GM18861 (cell line): ENCODE measurements around the gene TMEM256.
A peak's percentile ranks its signal among the peaks of the same experiment; 100 is the strongest.

Source experiments
- ATAC-seq: cut with Tn5 transposase; IDR thresholded peaks from one replicate; pipeline ENCODE4 v1.9.1; 2021; ENCODE audit not compliant: unreplicated experiment

Gene TMEM256

DNA sequence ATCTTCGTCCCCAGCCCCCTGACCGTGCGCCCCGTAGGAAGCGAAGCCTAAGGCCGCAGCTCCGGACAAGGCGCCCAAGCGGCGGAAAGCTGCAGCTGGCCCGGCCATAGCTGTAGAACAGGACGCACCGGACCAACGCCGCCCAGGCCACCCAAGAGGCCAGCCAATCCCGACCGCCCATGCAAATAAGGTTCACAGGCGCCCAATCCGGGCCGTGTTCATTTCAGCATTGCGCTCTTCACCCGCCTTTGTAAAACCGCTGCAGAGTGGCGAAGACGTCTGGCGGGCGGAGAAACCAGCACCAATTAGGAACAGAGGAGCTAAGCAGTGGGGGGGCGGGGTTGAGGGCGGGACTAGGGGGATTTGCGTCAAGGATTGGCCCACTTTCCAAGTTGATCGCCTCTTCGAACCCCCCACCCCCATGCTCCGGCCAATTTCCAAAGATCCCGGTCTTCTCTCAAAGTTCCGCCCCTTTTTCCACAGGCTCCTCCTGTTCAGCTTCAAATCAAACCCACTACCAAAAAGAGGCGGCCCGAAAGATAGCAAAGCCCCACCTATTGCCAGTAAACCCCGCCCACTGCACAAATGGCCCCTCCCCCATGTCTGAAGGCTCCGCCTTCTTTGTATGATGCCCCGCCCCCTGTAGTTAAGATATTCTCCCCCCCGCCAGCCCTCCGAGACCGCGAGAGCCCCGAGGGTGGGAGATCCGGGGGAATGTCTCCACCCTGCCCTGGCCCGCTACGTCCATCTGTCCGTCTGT, at the start of gene TMEM256:
TMEM256 (minus strand) TSS at position 121 of the 760 bp plus-strand sequence; CDS start at position 108, 13 bp downstream.
- ATAC-seq = peak; percentile 83

DNA sequence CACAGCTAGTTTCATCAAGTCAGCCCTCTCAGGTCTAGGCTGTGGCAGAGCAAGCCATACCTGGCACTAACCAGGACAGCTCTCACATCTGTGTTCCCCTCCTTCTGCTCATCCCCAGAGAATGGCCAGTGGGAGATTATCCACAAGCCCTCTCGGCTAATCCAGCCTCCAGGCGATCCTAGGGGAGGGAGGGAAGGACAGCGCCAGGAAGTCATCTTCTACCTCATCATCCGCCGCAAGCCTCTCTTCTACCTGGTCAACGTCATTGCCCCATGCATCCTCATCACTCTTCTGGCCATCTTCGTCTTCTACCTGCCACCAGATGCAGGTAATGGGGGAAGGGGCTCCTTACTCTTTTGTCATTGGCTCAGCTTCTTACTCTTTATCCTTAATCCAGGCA, 44.6 kb upstream of the TMEM256 start:
- no peak for ATAC-seq

DNA sequence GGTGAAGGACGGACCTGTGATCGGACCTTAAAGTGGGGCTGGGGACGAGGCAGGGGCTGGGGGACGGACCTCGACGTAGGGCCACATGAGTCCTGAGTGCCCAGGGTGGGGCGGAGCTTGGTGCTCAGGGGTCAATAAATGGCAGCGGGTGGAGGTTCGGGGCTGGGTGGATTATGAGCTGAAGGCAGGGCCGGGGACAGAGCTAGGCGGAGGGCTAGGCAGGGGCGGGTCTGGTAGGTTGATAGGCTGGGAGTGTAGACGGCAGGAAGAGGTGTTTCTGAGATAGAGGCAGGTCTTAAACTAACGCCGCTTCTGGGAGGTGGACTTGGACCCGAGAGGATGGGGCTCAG, 41.7 kb upstream of the TMEM256 start:
- ATAC-seq = peak; percentile 20

DNA sequence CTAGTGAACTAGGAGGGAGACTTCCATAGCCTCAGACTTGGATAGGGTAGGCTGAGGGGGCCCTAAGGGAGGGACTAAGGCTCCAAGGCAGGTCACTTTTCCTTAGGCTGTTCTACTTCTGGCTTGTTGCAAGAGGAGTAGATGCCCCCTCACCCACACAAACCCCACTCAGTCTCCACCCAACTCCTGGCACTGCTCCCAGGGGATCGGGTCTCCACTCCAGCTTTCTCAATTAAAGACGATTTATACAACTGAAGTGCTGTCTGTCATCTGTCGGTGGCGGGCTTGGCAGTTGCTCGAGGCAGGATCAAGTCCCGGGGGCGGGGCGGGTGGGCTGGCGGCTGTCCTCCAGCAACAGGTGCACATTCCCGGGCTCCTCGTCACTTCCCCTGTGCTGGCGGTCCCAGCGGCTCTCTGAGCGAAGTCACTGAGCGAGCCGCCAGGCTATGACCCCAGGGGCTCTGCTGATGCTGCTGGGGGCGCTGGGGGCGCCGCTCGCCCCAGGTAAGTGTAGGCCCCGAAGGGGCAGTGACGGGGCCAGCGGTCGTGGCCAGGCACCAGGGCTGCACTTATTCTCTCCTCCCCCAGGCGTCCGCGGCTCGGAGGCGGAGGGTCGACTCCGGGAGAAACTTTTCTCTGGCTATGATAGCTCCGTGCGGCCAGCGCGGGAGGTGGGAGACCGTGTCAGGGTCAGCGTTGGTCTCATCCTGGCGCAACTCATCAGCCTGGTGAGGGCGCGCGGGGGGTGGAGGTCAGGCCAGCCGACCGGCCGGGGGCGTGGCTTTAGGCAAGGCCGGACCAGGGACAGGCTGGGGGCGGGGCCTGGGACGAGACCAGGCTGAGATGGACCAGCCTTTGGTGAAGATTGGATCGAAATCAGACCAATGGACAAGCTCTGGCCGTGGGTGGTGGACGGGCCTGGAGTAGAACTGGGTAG, 41.1 kb upstream of the TMEM256 start, which contains the start of gene CHRNB1:
CHRNB1 (plus strand) TSS at position 380 of the 937 bp plus-strand sequence; CDS start at position 447, 67 bp downstream.
- ATAC-seq = peak; percentile 48

DNA sequence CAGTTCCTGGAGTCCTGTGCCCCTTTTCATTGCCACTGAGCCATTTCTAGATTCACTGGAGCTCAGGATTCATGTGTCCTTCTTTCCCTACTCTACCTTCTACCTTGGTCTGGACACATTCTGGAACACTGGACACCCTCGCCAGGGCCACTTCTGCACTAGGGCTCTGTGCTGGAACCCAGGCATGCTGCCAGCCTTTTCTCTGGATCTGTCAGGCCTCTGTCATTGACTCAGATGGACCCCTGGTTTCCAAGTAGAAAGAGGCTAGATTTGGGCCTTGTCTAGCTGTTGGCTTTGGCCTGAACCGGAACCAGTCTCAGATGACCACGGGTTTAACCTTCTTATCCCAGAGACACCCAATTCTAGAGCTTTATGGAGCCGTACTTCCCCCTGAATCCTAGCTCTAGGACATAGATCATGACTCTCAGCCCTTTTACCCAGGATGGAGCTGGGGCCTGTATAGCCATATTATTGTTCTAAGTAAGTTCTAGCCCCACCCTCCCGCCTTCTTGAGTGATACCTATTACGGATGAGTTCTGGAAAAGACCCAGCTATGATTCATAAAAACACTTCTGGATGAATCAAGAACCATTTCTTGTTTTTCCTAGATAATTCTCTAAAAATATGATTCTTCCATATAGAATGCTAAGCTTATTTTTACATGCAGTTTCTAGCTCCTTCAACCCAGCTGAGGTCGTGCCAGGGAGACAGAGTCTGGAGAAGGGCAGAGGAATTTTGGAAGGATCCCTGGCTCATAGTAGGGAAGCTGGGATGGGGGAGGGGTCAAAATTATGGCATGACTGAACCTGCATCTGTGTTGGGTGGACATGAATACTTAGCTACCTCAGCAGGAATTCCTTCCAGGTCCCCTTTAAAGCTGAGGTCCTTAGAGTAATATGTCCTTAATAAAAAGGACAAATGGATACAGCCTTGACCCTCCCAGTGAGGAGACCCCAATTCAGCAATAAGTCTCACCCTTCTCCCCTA, 39.9 kb upstream of the TMEM256 start:
- no peak for ATAC-seq

DNA sequence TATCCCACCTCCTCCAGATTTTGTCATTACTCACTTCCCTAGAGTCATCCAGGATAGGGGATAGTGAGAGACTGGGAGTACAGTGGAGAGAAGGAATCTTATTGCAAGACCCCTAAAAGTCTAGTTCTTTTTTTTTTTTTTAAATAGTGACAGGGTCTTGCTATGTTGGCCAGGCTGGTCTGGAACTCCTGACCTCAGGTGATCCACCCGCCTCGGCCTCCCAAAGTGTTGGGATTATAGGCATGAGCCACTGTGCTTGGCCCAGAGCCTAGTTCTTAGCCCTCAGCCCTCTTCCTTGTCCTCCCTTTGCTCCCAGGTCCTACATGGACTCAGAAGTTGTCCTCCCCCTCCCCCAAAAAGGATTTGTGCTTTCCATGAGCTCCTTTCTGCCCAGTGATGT, 38.2 kb upstream of the TMEM256 start:
- no peak for ATAC-seq

DNA sequence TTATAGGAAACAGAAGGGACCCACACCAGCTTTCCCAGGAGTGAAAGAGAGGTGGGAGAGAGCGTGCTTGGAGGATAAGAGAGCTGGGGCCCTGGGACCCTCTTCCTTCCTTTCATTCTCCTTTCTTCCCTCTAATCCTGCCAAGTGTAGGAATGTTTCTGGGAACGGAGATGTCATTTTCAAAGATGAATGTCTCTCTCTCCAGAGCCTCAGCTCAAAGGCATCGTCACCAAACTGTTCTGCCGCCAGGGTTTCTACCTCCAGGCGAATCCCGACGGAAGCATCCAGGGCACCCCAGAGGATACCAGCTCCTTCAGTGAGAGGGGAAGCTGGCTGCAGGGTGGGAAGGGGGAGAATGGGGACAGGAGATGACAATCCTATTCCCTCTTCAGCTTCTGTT, 37.4 kb upstream of the TMEM256 start:
- no peak for ATAC-seq

DNA sequence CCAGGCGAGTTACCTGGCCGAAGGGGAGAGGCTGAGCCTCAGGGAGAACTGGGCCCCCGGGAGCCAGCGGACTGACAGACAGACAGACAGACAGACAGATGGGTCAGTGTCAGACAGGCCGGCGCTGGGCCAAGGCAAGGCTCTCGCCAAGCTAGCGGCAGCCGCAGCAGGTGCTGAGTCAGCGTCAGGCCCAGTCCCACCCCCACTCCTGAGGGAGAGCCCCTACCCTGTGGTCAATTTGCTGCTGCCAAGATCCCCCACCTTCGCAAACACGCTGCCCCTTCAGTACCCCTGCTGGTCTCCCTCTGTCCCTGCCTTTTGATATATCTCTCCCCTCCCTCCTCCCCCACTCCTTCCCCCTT, 36.9 kb upstream of the TMEM256 start:
- ATAC-seq = no peak

DNA sequence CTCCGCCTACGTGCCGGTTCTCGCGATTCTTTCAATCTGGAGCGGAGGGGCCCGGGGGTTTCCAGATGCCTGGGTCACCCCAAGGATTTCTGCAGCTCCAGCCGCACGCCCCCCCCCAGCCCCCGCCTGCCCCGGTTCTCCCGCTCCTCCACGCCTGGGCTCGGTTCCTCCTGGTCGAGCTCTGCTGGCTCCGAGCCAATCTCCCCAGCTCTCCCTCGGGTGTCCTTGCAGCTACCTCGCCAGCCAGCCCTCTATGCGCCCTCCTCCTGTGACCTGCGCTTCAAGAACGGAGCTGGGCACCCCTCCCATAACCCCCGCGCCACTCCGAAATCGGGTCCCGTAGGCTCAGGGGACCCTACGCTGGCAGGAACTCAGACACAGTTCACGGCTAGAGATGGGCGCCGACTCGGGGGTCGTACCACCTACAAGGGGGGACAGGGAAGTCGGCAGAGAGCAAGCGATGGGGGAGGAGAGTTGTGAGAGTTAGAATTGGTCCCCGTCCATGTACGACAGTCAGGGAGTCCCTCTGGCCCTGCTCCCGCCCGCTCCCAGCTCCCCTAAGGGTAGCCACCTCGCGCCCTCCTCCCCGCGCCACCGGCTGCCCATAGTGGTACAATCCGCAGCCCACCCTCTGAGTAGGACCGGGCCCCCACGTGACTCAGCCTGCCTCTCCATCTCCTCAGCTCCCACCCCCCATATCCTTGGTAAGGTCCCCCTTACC, 36.4 kb upstream of the TMEM256 start:
- ATAC-seq = no peak

DNA sequence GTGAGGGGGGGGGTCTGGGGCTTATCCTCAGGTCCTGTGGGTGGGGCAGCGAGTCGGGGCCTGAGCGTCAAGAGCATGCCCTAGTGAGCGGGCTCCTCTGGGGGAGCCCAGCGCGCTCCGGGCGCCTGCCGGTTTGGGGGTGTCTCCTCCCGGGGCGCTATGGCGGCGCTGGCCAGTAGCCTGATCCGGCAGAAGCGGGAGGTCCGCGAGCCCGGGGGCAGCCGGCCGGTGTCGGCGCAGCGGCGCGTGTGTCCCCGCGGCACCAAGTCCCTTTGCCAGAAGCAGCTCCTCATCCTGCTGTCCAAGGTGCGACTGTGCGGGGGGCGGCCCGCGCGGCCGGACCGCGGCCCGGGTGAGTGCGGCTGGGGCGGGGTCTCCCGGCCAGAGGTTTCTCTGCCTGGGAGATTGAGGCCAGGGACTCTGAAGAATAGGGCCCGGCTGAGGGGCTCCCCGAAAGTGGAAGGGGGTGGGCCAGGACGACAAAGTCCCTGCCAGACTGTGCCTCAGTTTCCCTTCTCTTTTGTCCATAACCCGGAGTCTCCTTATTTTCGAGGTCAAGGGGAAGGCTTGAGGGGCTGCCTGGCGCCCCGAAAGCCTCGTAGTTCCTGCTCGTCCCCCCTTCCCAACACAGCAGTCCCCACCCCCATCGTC, 35.7 kb upstream of the TMEM256 start, which contains the start of gene FGF11:
FGF11 (plus strand) TSS at position 51 of the 651 bp plus-strand sequence; CDS start at position 160, 109 bp downstream.
- ATAC-seq = no peak

DNA sequence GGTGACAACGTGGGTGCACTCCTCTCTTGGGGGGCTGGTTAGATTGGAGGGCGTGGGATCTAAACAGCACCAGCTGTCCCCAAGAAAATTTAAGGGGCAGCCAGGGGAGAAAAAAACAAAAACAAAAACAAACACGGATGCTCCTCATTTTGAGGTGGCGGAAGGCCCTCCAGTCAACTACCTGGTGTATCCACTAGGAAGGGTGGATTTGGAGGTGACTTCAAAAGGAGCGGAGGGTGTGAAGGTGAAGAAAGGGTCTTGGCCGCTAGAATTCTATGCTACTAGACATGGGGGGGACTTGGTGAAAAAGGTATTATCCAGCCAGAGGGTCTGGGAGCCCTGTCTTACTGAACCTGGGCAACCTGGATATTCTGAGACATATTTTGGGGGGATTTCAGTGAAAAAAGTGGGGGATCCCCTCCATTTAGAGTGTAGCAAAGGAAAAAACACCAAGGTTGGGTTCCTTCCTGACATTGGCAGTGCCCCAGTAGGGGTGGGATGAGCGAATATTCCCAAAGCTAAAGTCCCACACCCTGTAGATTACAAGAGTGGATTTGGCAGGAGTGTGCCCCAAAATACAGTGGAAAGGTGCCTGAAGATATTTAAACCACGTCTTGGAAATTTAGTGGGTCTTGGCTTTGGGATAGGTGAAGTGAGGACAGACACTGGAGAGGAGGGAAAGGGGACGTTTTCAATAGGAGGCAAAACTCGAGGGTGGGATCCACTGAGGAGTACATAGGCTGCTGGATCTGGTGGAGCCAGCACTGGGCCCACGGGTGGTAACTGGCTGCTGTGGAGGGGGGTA, 35.0 kb upstream of the TMEM256 start:
- ATAC-seq = no peak

DNA sequence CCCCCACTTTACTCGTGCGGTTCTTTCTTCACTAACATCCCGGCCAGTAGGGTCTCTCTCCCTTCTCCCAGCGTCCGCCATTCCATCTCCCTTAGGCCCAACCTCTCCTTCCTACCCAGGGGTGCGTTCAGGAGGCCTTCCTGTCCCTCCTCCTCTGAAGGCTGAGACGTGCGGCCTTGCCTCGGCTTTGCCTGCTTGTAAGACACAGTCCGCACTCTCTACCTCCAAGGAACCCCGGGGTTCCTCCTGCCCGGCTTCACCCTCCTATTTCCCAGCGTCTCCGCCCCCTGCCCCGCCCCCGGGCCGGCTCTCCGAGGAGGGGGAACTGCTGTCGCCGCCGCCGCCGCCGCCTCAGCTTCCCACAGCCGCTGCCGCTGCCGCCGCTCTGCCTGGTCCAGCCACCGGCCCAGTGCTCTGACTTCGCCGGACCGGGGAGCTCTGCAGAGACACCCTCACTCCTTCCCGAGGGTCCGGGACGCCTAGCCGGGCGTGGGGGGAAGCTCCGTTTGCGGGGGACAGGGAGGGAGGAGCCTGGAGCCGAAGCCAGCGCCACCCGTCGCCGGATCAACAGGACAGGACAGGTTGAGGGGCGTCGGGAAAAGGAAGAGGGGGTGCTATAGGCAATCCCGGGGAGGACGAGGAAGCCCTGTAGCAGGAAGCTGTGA, 34.2 kb upstream of the TMEM256 start:
- ATAC-seq = no peak

DNA sequence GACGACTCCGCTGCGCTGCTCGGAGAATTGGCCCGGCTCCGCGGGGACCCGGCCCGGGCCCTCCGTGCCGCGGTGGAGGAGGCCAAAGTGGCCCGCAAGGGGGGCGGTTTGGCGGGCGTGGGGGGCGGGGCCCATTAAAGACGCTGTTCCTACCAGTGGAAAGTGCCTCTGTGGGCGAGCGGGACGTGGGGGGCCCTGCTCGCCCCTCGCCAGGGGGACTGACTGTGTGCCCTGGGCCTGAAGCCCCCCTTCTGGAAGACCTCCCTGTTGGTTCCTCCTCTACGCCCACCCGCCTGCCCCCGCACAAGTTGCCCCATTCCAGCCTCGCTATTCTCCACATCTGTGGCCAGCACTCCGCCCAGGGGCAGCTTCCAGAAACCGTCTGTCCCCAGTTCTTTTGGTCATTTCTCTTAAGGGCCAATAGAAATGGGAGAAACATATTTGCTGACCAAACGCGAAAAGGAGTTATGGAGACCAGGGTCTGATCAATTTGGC, 33.5 kb upstream of the TMEM256 start:
- ATAC-seq = no peak

DNA sequence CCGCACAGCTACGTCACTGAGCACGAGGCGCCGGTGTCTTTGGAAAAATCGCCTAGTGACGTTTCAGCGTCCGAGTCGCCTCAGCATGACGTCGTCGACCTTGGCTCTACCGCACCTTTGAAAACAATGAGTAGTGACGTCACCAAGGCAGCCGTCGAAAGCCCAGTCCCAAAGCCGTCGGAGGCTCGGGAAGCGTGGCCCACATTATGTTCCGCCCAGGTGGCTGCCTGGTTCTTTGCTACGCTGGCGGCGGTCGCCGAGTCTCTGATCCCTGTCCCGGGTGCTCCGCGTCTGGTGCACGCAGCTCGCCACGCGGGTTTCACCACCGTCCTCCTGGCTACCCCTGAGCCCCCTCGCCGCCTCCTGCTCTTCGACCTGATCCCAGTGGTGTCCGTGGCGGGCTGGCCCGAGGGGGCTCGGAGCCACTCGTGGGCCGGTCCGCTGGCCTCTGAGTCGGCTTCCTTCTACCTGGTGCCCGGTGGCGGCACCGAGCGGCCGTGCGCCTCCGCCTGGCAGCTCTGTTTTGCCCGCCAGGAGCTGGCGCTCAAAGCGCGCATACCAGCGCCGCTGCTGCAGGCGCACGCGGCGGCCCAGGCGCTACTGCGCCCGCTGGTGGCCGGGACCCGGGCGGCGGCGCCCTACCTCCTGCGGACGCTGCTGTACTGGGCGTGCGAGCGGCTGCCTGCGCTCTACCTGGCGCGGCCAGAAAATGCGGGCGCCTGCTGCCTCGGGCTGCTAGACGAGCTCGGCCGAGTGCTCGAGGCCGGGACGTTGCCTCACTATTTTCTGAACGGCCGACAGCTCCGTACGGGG, 32.9 kb upstream of the TMEM256 start:
- peak; percentile 37 for ATAC-seq

DNA sequence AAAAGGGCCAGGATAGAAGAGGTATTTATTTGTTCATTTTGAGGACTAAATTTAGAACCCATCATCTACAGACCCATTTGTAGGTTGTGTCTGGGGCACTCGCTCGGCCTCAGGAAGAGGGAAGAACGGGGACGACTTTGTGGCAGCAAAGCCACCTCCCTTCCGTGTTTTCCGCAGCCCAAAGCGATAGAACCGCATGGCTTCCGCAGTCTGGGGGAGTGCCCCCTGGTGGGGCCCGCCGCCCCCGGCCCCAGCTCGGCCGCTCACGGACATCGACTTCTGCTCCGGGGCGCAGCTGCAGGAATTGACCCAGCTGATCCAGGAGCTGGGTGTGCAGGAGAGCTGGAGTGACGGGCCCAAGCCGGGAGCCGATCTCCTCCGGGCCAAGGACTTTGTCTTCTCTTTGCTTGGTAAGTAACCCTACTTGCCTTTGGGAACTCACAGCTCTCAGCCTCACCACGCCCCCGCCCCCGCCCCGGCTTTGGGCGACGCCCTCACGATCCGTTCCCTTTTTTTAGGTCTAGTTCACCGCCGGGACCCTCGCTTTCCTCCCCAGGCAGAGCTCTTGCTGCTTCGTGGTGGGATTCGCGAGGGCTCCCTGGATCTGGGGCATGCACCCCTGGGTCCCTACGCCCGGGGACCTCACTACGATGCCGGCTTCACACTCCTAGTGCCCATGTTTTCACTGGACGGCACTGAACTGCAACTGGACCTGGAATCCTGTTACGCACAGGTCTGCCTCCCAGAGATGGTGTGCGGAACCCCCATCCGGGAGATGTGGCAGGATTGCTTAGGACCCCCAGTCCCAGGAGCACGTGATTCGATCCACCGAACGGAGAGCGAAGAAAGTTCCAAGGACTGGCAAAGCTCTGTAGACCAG, 32.0 kb upstream of the TMEM256 start:
- ATAC-seq = peak; percentile 24

DNA sequence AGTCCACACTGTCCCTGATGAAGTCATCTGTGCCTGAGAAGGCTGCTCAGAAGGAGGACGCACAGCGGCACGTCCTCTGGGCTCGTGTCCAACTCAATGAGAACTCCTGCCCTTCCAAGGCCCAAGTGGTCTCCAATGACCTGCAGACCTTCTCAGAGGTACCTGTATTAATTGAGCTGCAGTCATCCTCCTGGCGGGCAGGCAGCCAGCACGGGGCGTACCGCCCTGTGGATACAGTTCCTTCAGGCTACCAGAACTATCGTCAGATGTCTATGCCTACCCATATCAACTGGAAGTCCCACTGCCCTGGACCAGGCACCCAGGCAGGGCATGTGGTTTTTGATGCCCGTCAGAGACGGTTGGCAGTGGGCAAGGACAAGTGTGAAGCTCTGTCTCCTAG, 28.4 kb upstream of the TMEM256 start:
- ATAC-seq = no peak
